Suppressor macrophage treated with lipopolysaccharide for 4 hours (primary cell): ENCODE results near the gene PPEF2.

Source experiments
- DNase-seq: peaks from one replicate; pipeline ENCODE4 v3.0.0-alpha.2; 2020

Gene PPEF2

GRCh38 chr4:75895744-75896314 lies 6.4 kb downstream of the PPEF2 start:
- peak; percentile 57 for DNase-seq

- no peak for DNase-seq
Observed at GRCh38 chr4:75892508-75892907, 9.7 kb downstream of the PPEF2 start.

GRCh38 chr4:75891611-75892010 lies 10.6 kb downstream of the PPEF2 start:
- no peak for DNase-seq

GRCh38 chr4:75889537-75890199 lies 12.6 kb downstream of the PPEF2 start:
- DNase-seq, result no peak

- DNase-seq, result no peak
Observed at GRCh38 chr4:75886104-75886503, 16.1 kb downstream of the PPEF2 start.

GRCh38 chr4:75881476-75881875 lies 20.8 kb downstream of the PPEF2 start:
- DNase-seq, result no peak

GRCh38 chr4:75880278-75880677 lies 22.0 kb downstream of the PPEF2 start:
- DNase-seq, result no peak

- DNase-seq, result no peak
Observed at GRCh38 chr4:75878246-75878756, 24.0 kb downstream of the PPEF2 start.

GRCh38 chr4:75876218-75876617 lies 26.0 kb downstream of the PPEF2 start:
- no peak for DNase-seq

GRCh38 chr4:75869100-75869499 lies 33.2 kb downstream of the PPEF2 start:
- no peak for DNase-seq

GRCh38 chr4:75867130-75867529 lies 35.1 kb downstream of the PPEF2 start:
- DNase-seq, result no peak

GRCh38 chr4:75860606-75861005 lies 41.6 kb downstream of the PPEF2 start:
- no peak for DNase-seq

GRCh38 chr4:75858721-75859120 lies 43.5 kb downstream of the PPEF2 start:
- no peak for DNase-seq

GRCh38 chr4:75849461-75849860 lies 52.8 kb downstream of the PPEF2 start:
- DNase-seq, result peak; percentile 65

- DNase-seq, result peak; percentile 64
Observed at GRCh38 chr4:75848891-75849290, 53.4 kb downstream of the PPEF2 start.

- DNase-seq, result peak; percentile 85
Observed at GRCh38 chr4:75848171-75848760, 54.0 kb downstream of the PPEF2 start.

- no peak for DNase-seq
Observed at GRCh38 chr4:75845992-75846391, 56.3 kb downstream of the PPEF2 start.

- DNase-seq, result peak; percentile 73
Observed at GRCh38 chr4:75844151-75844662, 58.0 kb downstream of the PPEF2 start.

GRCh38 chr4:75843596-75843995 lies 58.7 kb downstream of the PPEF2 start:
- DNase-seq, result no peak

GRCh38 chr4:75841641-75842520 lies 60.4 kb downstream of the PPEF2 start:
- no peak for DNase-seq

- no peak for DNase-seq
Observed at GRCh38 chr4:75834772-75835154, 67.5 kb downstream of the PPEF2 start.

- DNase-seq, result no peak
Observed at GRCh38 chr4:75834095-75834771, 68.0 kb downstream of the PPEF2 start.
